ENCODE data around the gene ADCY5.
A peak's percentile ranks its signal among the peaks of the same experiment; 100 is the strongest.

The ADCY5 gene

GRCh38 chr3:123336001-123336400, 112.9 kb downstream of the ADCY5 start:
- ATAC-seq (replicated peaks), result no peak
- Mint-ChIP-seq H3K4me3 (no peak overlapping the region), H3K9me3 (no peaks in the 10 kb centered on the region), H3K36me3 (ENCODE audit: insufficient read depth) (peaks cover 3% of the 10 kb centered on the region), H3K27me3 (no peaks in the 10 kb centered on the region), H3K4me1 (ENCODE audit: low read depth in 2 of 2) (peaks cover 6 to 8% of the 10 kb centered on the region in 2 donors), H3K27ac (no peak overlapping the region)
- DNase-seq, result no peak

- ATAC-seq (replicated peaks) (peak; percentile 46), DNase-seq (no peak)
- Mint-ChIP-seq H3K4me3 (no peak overlapping the region), H3K4me1 (ENCODE audit: low read depth in 2 of 2) (peaks cover 6 to 8% of the 10 kb centered on the region in 2 donors), H3K36me3 (ENCODE audit: insufficient read depth) (peaks cover 3% of the 10 kb centered on the region), H3K9me3 (no peaks in the 10 kb centered on the region), H3K27ac (no peak overlapping the region), H3K27me3 (no peaks in the 10 kb centered on the region)
These were observed 113.8 kb downstream of the ADCY5 start for GRCh38 chr3:123335007-123335670.

- Mint-ChIP-seq H3K27me3 (no peaks in the 10 kb centered on the region), H3K27ac (no peak overlapping the region), H3K9me3 (no peaks in the 10 kb centered on the region), H3K4me3 (no peak overlapping the region), H3K36me3 (ENCODE audit: insufficient read depth) (peaks cover 3% of the 10 kb centered on the region), H3K4me1 (ENCODE audit: low read depth in 2 of 2) (peaks cover 6 to 8% of the 10 kb centered on the region in 2 donors)
- DNase-seq, result no peak
- ATAC-seq (replicated peaks), result no peak
These were observed 114.8 kb downstream of the ADCY5 start for GRCh38 chr3:123334056-123334455.

GRCh38 chr3:123333401-123333800, 115.5 kb downstream of the ADCY5 start:
- Mint-ChIP-seq H3K27me3 (peaks cover 0 to 6% of the 10 kb centered on the region in 2 donors), H3K9me3 (no peaks in the 10 kb centered on the region), H3K4me3 (no peak overlapping the region), H3K36me3 (ENCODE audit: insufficient read depth) (peaks cover 3% of the 10 kb centered on the region), H3K4me1 (ENCODE audit: low read depth in 2 of 2) (peaks cover 6 to 8% of the 10 kb centered on the region in 2 donors), H3K27ac (no peak overlapping the region)
- ATAC-seq (replicated peaks) (no peak), DNase-seq (no peak)

- peaks cover 0 to 13% of the 10 kb centered on the region in 2 donors for H3K27me3 Mint-ChIP-seq
- peaks cover 3% of the 10 kb centered on the region for H3K36me3 Mint-ChIP-seq (ENCODE audit: insufficient read depth)
- no peak for DNase-seq
- H3K9me3 Mint-ChIP-seq, result no peaks in the 10 kb centered on the region
- H3K4me1 Mint-ChIP-seq (ENCODE audit: low read depth in 2 of 2), result peaks cover 6 to 8% of the 10 kb centered on the region in 2 donors
- no peak overlapping the region for H3K27ac Mint-ChIP-seq
- H3K4me3 Mint-ChIP-seq, result no peak overlapping the region
- ATAC-seq (replicated peaks), result no peak
These were observed 116.7 kb downstream of the ADCY5 start for GRCh38 chr3:123332124-123332641.

- no peaks in the 10 kb centered on the region for H3K9me3 Mint-ChIP-seq
- H3K27me3 Mint-ChIP-seq, result peaks cover 0 to 13% of the 10 kb centered on the region in 2 donors
- H3K4me3 Mint-ChIP-seq, result no peak overlapping the region
- DNase-seq, result no peak
- no peak for ATAC-seq (replicated peaks)
- peaks cover 6 to 8% of the 10 kb centered on the region in 2 donors for H3K4me1 Mint-ChIP-seq (ENCODE audit: low read depth in 2 of 2)
- no peak overlapping the region for H3K27ac Mint-ChIP-seq
- H3K36me3 Mint-ChIP-seq (ENCODE audit: insufficient read depth), result no peaks in the 10 kb centered on the region
These were observed 117.2 kb downstream of the ADCY5 start for GRCh38 chr3:123331651-123332050.

GRCh38 chr3:123331006-123331405, 117.9 kb downstream of the ADCY5 start:
- no peaks in the 10 kb centered on the region for H3K9me3 Mint-ChIP-seq
- peaks cover 6% of the 10 kb centered on the region in 2 donors for H3K4me1 Mint-ChIP-seq (ENCODE audit: low read depth in 2 of 2)
- DNase-seq (no peak), ATAC-seq (replicated peaks) (no peak)
- no peaks in the 10 kb centered on the region for H3K36me3 Mint-ChIP-seq (ENCODE audit: insufficient read depth)
- no peak overlapping the region for H3K4me3 Mint-ChIP-seq
- H3K27ac Mint-ChIP-seq, result no peak overlapping the region
- H3K27me3 Mint-ChIP-seq, result peaks cover 0 to 13% of the 10 kb centered on the region in 2 donors

GRCh38 chr3:123330441-123330991, 118.4 kb downstream of the ADCY5 start:
- H3K36me3 Mint-ChIP-seq (ENCODE audit: insufficient read depth), result no peaks in the 10 kb centered on the region
- peaks cover 0 to 13% of the 10 kb centered on the region in 2 donors for H3K27me3 Mint-ChIP-seq
- H3K9me3 Mint-ChIP-seq, result no peaks in the 10 kb centered on the region
- ATAC-seq (replicated peaks) (no peak), DNase-seq (no peak)
- H3K27ac Mint-ChIP-seq, result no peak overlapping the region
- H3K4me1 Mint-ChIP-seq (ENCODE audit: low read depth in 2 of 2), result peaks cover 6% of the 10 kb centered on the region in 2 donors
- no peak overlapping the region for H3K4me3 Mint-ChIP-seq

- H3K4me1 Mint-ChIP-seq (ENCODE audit: low read depth in 2 of 2), result peaks cover under 1 to 1% of the 10 kb centered on the region in 2 donors
- H3K36me3 Mint-ChIP-seq (ENCODE audit: insufficient read depth), result no peaks in the 10 kb centered on the region
- DNase-seq (no peak), ATAC-seq (replicated peaks) (no peak)
- H3K27ac Mint-ChIP-seq, result no peak overlapping the region
- H3K4me3 Mint-ChIP-seq, result no peak overlapping the region
- H3K9me3 Mint-ChIP-seq, result no peaks in the 10 kb centered on the region
- H3K27me3 Mint-ChIP-seq, result peaks cover 0 to 13% of the 10 kb centered on the region in 2 donors
These were observed 119.1 kb downstream of the ADCY5 start for GRCh38 chr3:123329636-123330340.

GRCh38 chr3:123328851-123329635, 119.8 kb downstream of the ADCY5 start:
- H3K36me3 Mint-ChIP-seq (ENCODE audit: insufficient read depth), result no peaks in the 10 kb centered on the region
- no peak overlapping the region for H3K4me3 Mint-ChIP-seq
- H3K4me1 Mint-ChIP-seq (ENCODE audit: low read depth in 2 of 2), result no peaks in the 10 kb centered on the region
- H3K9me3 Mint-ChIP-seq, result no peaks in the 10 kb centered on the region
- DNase-seq (peak; percentile 67 to 77 (median 70)), ATAC-seq (replicated peaks) (peak; percentile 81)
- no peak overlapping the region for H3K27ac Mint-ChIP-seq
- peaks cover 6 to 20% of the 10 kb centered on the region in 2 donors for H3K27me3 Mint-ChIP-seq

GRCh38 chr3:123327956-123328850, 120.7 kb downstream of the ADCY5 start:
- H3K9me3 Mint-ChIP-seq, result no peaks in the 10 kb centered on the region
- no peaks in the 10 kb centered on the region for H3K4me1 Mint-ChIP-seq (ENCODE audit: low read depth in 2 of 2)
- DNase-seq (no peak), ATAC-seq (replicated peaks) (peak; percentile 8)
- peaks cover 11 to 28% of the 10 kb centered on the region in 2 donors for H3K27me3 Mint-ChIP-seq
- no peaks in the 10 kb centered on the region for H3K36me3 Mint-ChIP-seq (ENCODE audit: insufficient read depth)
- no peak overlapping the region for H3K27ac Mint-ChIP-seq
- H3K4me3 Mint-ChIP-seq, result no peak overlapping the region

- Mint-ChIP-seq H3K4me3 (no peak overlapping the region), H3K36me3 (ENCODE audit: insufficient read depth) (no peaks in the 10 kb centered on the region), H3K27me3 (peaks cover 18 to 36% of the 10 kb centered on the region in 2 donors), H3K27ac (no peak overlapping the region), H3K4me1 (ENCODE audit: low read depth in 2 of 2) (no peaks in the 10 kb centered on the region), H3K9me3 (no peaks in the 10 kb centered on the region)
- no peak for ATAC-seq (replicated peaks)
- DNase-seq, result no peak
These were observed 121.4 kb downstream of the ADCY5 start for GRCh38 chr3:123327480-123327879.

Measured in effector memory CD8-positive, alpha-beta T cell (primary cell).